Osteocyte (in vitro differentiated cells): Measurements from ENCODE around the gene TSHZ2. TPM values are rescaled to one million over a fixed set of nuclear protein-coding genes. Genes with fewer than 3 reads are reported as not detected.
"Not testable (repeated sequence)": the region's sequence is repeated elsewhere in the genome, so short reads cannot be mapped to it uniquely, and the experiment has no call there.

Experiments
- DNase-seq: peaks from one replicate; pipeline ENCODE4 v3.0.0; 2021; ENCODE audit warnings: mixed read lengths; ENCODE audit not compliant: unreplicated experiment; ENCODE audit errors: extremely low spot score
- H3K27ac Mint-ChIP-seq: one replicate; pipeline ENCODE4 v1.8.0; 2021; ENCODE audit warnings: mild to moderate bottlenecking, mixed read lengths; ENCODE audit not compliant: unreplicated experiment
- H3K27me3 Mint-ChIP-seq: one replicate; pipeline ENCODE4 v1.8.0; 2021; ENCODE audit warnings: mixed read lengths; ENCODE audit not compliant: unreplicated experiment
- H3K36me3 Mint-ChIP-seq: one replicate; pipeline ENCODE4 v1.8.0; 2021; ENCODE audit warnings: mixed read lengths; ENCODE audit not compliant: unreplicated experiment
- H3K4me1 Mint-ChIP-seq: one replicate; pipeline ENCODE4 v1.8.0; 2021; ENCODE audit warnings: mixed read lengths; ENCODE audit not compliant: unreplicated experiment
- H3K4me3 Mint-ChIP-seq: one replicate; pipeline ENCODE4 v1.8.0; 2021; ENCODE audit warnings: mild to moderate bottlenecking, moderate library complexity, mixed read lengths; ENCODE audit not compliant: unreplicated experiment
- H3K9me3 Mint-ChIP-seq: one replicate; pipeline ENCODE4 v1.8.0; 2021; ENCODE audit warnings: mixed read lengths; ENCODE audit not compliant: unreplicated experiment
- total RNA-seq: library from RNA; stranded (reverse); gene quantifications from 2 replicates; pipeline ENCODE4 v1.2.1, GENCODE V29; 2021
- TF ChIP-seq, protein P1 (sequence below): fragments of 200-600 bp; sonication (generic); IDR thresholded peaks from 2 replicates; pipeline ENCODE4 v1.5.0; 2021; ENCODE audit warnings: antibody characterized with exemption, mild to moderate bottlenecking, moderate library complexity

TSHZ2 gene
- total RNA-seq, 1 donor from 2014 or later, result not detected

DNA sequence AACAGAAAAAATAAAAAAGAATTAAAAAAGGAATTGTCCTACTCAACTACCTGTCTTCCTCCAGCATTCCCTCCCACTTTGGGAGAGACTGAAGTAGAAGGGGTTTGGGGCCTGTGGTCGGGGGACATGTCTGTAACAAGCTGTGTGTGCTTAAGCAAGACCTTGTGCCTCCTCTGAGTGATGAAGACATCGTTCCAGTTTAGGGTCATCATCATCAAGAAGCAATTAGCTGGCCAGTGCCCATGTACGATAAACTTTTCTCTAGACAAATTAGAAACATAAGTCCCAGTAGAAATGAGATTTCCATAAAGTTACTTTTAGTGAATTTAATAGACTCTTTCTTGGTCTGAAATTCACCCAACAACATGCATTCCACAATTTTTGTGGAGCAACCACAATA lies 348.5 kb downstream of the TSHZ2 start:
- no peak for DNase-seq
- no peaks in the 10 kb centered on the region for H3K9me3 Mint-ChIP-seq
- no peaks in the 10 kb centered on the region for H3K4me1 Mint-ChIP-seq
- H3K4me3 Mint-ChIP-seq, result no peak overlapping the region
- H3K27ac Mint-ChIP-seq, result no peak overlapping the region
- H3K36me3 Mint-ChIP-seq, result no peaks in the 10 kb centered on the region
- H3K27me3 Mint-ChIP-seq, result peaks cover 5% of the 10 kb centered on the region
- TF ChIP-seq, protein P1, sequence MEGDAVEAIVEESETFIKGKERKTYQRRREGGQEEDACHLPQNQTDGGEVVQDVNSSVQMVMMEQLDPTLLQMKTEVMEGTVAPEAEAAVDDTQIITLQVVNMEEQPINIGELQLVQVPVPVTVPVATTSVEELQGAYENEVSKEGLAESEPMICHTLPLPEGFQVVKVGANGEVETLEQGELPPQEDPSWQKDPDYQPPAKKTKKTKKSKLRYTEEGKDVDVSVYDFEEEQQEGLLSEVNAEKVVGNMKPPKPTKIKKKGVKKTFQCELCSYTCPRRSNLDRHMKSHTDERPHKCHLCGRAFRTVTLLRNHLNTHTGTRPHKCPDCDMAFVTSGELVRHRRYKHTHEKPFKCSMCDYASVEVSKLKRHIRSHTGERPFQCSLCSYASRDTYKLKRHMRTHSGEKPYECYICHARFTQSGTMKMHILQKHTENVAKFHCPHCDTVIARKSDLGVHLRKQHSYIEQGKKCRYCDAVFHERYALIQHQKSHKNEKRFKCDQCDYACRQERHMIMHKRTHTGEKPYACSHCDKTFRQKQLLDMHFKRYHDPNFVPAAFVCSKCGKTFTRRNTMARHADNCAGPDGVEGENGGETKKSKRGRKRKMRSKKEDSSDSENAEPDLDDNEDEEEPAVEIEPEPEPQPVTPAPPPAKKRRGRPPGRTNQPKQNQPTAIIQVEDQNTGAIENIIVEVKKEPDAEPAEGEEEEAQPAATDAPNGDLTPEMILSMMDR, result no peak

DNA sequence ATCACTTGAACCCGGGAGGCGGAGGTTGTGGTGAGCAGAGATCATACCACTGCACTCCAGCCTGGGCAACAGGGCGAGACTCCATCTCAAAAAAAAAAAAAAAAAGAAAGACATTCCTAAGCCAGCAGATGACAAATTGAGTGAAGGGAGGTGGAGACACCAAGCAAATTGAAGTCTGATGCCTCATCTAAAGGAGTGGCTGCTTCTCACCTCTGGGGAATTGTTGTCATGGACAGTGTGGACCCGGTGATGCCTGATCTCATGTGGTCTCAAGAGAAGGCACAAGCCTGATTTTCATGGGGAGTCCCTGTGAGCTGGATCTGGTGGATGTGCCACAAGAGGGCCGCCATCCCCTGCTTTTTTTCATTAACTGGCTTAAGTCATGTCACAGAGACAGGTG lies 349.4 kb downstream of the TSHZ2 start:
- Mint-ChIP-seq H3K4me3 (no peak overlapping the region), H3K36me3 (no peaks in the 10 kb centered on the region), H3K4me1 (no peaks in the 10 kb centered on the region), H3K27ac (no peak overlapping the region), H3K9me3 (no peaks in the 10 kb centered on the region), H3K27me3 (peaks cover 5% of the 10 kb centered on the region)
- TF ChIP-seq, protein P1, result no peak
- DNase-seq, result no peak

DNA sequence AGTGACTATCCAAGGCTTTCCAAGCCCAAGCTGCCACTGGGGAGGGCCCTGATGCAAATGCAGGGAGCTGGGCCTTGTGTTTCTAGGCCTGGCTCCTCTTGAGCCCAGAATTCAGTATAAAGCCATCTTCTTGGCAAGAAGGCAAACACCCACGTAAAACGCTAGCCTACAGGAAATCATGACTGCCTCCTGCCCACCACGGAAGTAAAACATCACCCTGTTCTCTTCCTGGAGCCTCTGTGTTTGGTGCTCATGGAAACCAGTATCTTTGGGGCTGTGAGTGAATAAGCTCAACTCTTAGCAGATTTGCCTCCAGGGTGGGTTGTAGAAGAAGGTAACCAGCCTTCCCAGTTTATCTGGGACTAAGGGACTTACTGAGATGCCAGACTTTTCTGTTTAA lies 350.5 kb downstream of the TSHZ2 start:
- H3K36me3 Mint-ChIP-seq, result no peaks in the 10 kb centered on the region
- no peaks in the 10 kb centered on the region for H3K9me3 Mint-ChIP-seq
- no peak overlapping the region for H3K4me3 Mint-ChIP-seq
- peaks cover under 1% of the 10 kb centered on the region for H3K27me3 Mint-ChIP-seq
- TF ChIP-seq, protein P1, result no peak
- H3K4me1 Mint-ChIP-seq, result no peaks in the 10 kb centered on the region
- no peak overlapping the region for H3K27ac Mint-ChIP-seq
- no peak for DNase-seq

DNA sequence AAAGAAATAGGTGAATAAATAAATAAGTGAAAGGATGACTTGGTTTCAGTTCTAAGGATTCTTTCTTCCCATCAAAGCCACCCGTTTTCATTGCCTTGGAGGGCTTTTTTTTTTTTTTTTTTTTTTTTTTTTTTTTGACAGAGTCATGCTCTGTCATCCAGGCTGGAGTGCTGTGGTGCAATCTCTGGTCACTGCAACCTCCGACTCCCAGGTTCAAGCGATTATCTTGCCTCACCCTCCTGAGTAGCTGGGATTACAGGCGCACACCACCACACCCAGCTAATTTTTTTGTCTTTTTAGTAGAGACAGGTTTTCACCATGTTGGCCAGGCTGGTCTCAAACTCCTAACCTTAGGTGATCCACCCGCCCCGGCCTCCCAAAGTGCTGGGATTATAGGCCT lies 351.3 kb downstream of the TSHZ2 start:
- H3K36me3 Mint-ChIP-seq, H3K27ac Mint-ChIP-seq, DNase-seq, H3K27me3 Mint-ChIP-seq, H3K9me3 Mint-ChIP-seq, H3K4me3 Mint-ChIP-seq, H3K4me1 Mint-ChIP-seq: not testable (repeated sequence)

DNA sequence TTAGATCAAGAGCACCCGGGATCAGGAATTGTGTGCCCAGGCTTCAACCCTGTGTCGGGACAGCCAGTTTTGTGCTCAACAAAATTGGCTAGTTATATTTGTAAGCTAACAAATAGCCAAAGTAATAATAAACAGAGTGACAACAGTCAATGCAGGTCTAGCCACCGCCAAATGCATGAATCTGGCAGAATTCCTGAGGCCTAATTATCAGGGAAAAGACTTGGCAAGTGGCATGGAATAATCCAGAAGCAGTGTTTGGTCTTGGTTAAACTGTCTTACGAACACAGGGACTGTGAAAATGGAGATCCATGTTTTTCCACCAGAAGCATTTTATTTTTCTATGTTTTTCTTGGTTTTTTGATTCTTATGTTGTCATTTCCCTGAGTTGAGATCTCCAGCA lies 352.7 kb downstream of the TSHZ2 start:
- DNase-seq, result no peak
- Mint-ChIP-seq H3K4me3 (no peak overlapping the region), H3K4me1 (no peaks in the 10 kb centered on the region), H3K36me3 (no peaks in the 10 kb centered on the region), H3K27ac (no peak overlapping the region), H3K9me3 (no peaks in the 10 kb centered on the region), H3K27me3 (no peaks in the 10 kb centered on the region)
- TF ChIP-seq, protein P1, result no peak

DNA sequence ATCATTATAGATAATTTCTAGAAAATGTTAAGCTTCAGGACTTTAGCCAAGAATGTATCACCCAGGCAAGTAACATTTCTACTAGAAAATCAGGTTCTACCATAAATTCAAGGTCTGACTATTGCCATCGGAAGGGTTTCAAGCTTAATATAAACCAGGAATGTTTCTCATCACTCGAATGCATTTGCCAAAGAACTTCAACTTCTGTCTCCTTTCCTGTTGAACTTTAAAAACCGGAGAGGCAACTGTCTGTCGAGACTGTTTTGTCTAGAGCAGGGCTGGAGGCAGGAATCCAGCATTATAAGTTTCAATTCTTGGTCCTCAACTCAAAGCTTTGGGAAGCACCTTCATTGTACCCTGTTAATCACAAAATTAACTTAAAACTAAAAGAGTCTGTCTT lies 356.8 kb downstream of the TSHZ2 start:
- Mint-ChIP-seq H3K27ac (no peak overlapping the region), H3K36me3 (no peaks in the 10 kb centered on the region), H3K4me3 (no peak overlapping the region), H3K9me3 (no peaks in the 10 kb centered on the region), H3K4me1 (peaks cover 7% of the 10 kb centered on the region), H3K27me3 (no peaks in the 10 kb centered on the region)
- TF ChIP-seq, protein P1, result no peak
- DNase-seq, result no peak
